K562 (cell line): ENCODE results near the gene ZSWIM7. TPM values are rescaled to one million over a fixed set of nuclear protein-coding genes. Genes with fewer than 3 reads are reported as not detected.

Experiments used
- CHAMP1 ChIP-seq: fragments of 450-650 bp; IDR thresholded peaks from 2 replicates; pipeline ENCODE4 v1.6.1; 2016; ENCODE audit warnings: mild to moderate bottlenecking
- KDM4B ChIP-seq, 2 experiments: fragments of 450-650 bp in 1 of 2; sonication (generic) in 1 of 2; IDR thresholded peaks; 2 replicates each; pipeline ENCODE4 v1.6.1; 2016 to 2017; ENCODE audit warnings: borderline replicate concordance in 2 of 2, antibody characterized with exemption in 1 of 2, low read depth in 1 of 2, mild to moderate bottlenecking in 1 of 2
- MBD1 ChIP-seq: fragments of 250-450 bp; sonication (Bioruptor Pico); IDR thresholded peaks from 2 replicates; pipeline ENCODE4 v1.8.0; 2022; ENCODE audit warnings: inconsistent platforms
- RCOR1 ChIP-seq, 2 experiments: IDR thresholded peaks; 2 replicates each; pipeline ENCODE4 v1.6.1; 2012; ENCODE audit warnings: low read depth in 2 of 2, low read length in 2 of 2, borderline replicate concordance in 1 of 2, improper control_type of control experiment in 1 of 2
- ZNF217 ChIP-seq: sonication (generic); formaldehyde crosslinking; IDR thresholded peaks from 2 replicates; pipeline ENCODE4 v1.8.0; 2022; ENCODE audit warnings: mild to moderate bottlenecking, missing genetic modification reagents
- ZNF398 ChIP-seq: fragments of 250-450 bp; sonication (Bioruptor Pico); IDR thresholded peaks from 2 replicates; pipeline ENCODE4 v1.8.0; 2021; ENCODE audit warnings: moderate library complexity, mild to moderate bottlenecking, inconsistent platforms
- polyA plus RNA-seq, 8 experiments: library from polyadenylated mRNA; depleted of rRNA in 4 of 8; stranded (reverse) in 5 of 8; unstranded in 3 of 8; fragments of >200 nt; fragmentation: Nextera tagmentation in 2 of 8; fragmentation: Illumina TruSeq in 1 of 8; extraction: Ambion mirVana in 2 of 8; extraction: Trizol in 1 of 8; gene quantifications; 2 replicates each; pipeline versions ENCODE4 v1.2.1 to v1.2.3, GENCODE V29; 2011 to 2014; ENCODE audit warnings: inconsistent platforms in 1 of 8, missing spikeins in 1 of 8
- total RNA-seq, 7 experiments: library from RNA; depleted of rRNA in 6 of 7; stranded (reverse); fragments of >200 nt in 6 of 7; fragmentation: Illumina TruSeq in 2 of 7; extraction: Trizol in 2 of 7; gene quantifications; 2 replicates each; pipeline versions ENCODE4 v1.2.1 to v1.2.3, GENCODE V29; 2011 to 2021; ENCODE audit warnings: low replicate concordance in 1 of 7
- TF ChIP-seq, protein P1 (sequence below): IDR thresholded peaks from 3 replicates; pipeline ENCODE4 v1.6.1; 2011; ENCODE audit warnings: borderline replicate concordance, mild to moderate bottlenecking; ENCODE audit not compliant: insufficient read length, insufficient read depth
- TF ChIP-seq, protein P2 (sequence below): sonication (generic); formaldehyde crosslinking; IDR thresholded peaks from 2 replicates; pipeline ENCODE4 v1.8.0; 2023; ENCODE audit warnings: missing genetic modification reagents, mild to moderate bottlenecking, borderline replicate concordance
- TF ChIP-seq, protein P3 (sequence below): fragments of 250-450 bp; sonication (Bioruptor Pico); IDR thresholded peaks from 2 replicates; pipeline ENCODE4 v1.5.0; 2021; ENCODE audit warnings: mild to moderate bottlenecking, borderline replicate concordance

Gene ZSWIM7
- total and polyA plus RNA-seq, 9 of the 15 experiments (the other 6 are each of a cell fraction or from before 2014, with no cell fraction given): 5.9 to 18.7 (median 9.5) TPM

DNA sequence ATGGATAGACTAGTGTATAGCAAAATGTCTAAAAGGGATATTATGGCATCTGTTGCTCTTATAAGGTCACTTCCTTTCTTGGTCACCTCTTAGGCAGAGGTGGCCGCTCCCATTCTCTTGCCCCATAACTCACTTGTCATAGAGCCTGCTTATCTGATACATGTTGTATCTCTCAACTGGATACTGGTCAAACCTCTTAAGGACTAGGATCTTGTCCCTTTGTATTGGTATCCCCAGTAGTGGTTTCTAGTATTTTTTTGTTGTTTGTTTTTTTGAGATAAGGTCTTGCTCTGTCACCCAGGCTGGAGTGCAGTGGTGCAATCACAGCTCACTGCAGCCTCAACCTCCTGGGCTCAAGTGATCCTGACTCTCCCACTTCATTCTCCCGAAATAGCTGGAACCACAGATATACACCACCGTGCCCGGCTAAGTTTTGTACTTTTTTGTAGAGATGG, 27.0 kb downstream of the ZSWIM7 start (continued):
- peak in 1 of 2 experiments; percentile 67; a peak in 2 of 4 replicates for TF ChIP-seq RCOR1 (IDR thresholded peaks at IDR 0.05; ENCODE audit: borderline replicate concordance in 1 of 2, low read depth in 2 of 2, low read length in 2 of 2)
- TF ChIP-seq, protein P1, sequence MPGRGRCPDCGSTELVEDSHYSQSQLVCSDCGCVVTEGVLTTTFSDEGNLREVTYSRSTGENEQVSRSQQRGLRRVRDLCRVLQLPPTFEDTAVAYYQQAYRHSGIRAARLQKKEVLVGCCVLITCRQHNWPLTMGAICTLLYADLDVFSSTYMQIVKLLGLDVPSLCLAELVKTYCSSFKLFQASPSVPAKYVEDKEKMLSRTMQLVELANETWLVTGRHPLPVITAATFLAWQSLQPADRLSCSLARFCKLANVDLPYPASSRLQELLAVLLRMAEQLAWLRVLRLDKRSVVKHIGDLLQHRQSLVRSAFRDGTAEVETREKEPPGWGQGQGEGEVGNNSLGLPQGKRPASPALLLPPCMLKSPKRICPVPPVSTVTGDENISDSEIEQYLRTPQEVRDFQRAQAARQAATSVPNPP: no peak
- TF ChIP-seq MBD1 (CRISPR knock-in tag): no peak
- no peak for TF ChIP-seq ZNF398 (CRISPR knock-in tag)
- TF ChIP-seq, protein P2, sequence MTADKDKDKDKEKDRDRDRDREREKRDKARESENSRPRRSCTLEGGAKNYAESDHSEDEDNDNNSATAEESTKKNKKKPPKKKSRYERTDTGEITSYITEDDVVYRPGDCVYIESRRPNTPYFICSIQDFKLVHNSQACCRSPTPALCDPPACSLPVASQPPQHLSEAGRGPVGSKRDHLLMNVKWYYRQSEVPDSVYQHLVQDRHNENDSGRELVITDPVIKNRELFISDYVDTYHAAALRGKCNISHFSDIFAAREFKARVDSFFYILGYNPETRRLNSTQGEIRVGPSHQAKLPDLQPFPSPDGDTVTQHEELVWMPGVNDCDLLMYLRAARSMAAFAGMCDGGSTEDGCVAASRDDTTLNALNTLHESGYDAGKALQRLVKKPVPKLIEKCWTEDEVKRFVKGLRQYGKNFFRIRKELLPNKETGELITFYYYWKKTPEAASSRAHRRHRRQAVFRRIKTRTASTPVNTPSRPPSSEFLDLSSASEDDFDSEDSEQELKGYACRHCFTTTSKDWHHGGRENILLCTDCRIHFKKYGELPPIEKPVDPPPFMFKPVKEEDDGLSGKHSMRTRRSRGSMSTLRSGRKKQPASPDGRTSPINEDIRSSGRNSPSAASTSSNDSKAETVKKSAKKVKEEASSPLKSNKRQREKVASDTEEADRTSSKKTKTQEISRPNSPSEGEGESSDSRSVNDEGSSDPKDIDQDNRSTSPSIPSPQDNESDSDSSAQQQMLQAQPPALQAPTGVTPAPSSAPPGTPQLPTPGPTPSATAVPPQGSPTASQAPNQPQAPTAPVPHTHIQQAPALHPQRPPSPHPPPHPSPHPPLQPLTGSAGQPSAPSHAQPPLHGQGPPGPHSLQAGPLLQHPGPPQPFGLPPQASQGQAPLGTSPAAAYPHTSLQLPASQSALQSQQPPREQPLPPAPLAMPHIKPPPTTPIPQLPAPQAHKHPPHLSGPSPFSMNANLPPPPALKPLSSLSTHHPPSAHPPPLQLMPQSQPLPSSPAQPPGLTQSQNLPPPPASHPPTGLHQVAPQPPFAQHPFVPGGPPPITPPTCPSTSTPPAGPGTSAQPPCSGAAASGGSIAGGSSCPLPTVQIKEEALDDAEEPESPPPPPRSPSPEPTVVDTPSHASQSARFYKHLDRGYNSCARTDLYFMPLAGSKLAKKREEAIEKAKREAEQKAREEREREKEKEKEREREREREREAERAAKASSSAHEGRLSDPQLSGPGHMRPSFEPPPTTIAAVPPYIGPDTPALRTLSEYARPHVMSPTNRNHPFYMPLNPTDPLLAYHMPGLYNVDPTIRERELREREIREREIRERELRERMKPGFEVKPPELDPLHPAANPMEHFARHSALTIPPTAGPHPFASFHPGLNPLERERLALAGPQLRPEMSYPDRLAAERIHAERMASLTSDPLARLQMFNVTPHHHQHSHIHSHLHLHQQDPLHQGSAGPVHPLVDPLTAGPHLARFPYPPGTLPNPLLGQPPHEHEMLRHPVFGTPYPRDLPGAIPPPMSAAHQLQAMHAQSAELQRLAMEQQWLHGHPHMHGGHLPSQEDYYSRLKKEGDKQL: no peak
- TF ChIP-seq, protein P3, sequence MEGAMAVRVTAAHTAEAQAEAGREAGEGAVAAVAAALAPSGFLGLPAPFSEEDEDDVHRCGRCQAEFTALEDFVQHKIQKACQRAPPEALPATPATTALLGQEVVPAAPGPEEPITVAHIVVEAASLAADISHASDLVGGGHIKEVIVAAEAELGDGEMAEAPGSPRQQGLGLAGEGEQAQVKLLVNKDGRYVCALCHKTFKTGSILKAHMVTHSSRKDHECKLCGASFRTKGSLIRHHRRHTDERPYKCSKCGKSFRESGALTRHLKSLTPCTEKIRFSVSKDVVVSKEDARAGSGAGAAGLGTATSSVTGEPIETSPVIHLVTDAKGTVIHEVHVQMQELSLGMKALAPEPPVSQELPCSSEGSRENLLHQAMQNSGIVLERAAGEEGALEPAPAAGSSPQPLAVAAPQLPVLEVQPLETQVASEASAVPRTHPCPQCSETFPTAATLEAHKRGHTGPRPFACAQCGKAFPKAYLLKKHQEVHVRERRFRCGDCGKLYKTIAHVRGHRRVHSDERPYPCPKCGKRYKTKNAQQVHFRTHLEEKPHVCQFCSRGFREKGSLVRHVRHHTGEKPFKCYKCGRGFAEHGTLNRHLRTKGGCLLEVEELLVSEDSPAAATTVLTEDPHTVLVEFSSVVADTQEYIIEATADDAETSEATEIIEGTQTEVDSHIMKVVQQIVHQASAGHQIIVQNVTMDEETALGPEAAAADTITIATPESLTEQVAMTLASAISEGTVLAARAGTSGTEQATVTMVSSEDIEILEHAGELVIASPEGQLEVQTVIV (CRISPR knock-in tag): no peak
- TF ChIP-seq KDM4B (IDR thresholded peaks at IDR 0.05; ENCODE audit: borderline replicate concordance in 2 of 2, low read depth in 1 of 2): no peak
- no peak for TF ChIP-seq CHAMP1
- TF ChIP-seq ZNF217 (CRISPR knock-in tag): no peak
